NCI-H1694 treated with DMSO at 0.1 percent for 48 hours (cell line): Measurements from ENCODE around the gene ZBTB7B.

Source experiments
- DNase-seq: peaks from one replicate; lab custom pipeline; 2025; lab: John Stamatoyannopoulos, UW

Gene ZBTB7B

DNA sequence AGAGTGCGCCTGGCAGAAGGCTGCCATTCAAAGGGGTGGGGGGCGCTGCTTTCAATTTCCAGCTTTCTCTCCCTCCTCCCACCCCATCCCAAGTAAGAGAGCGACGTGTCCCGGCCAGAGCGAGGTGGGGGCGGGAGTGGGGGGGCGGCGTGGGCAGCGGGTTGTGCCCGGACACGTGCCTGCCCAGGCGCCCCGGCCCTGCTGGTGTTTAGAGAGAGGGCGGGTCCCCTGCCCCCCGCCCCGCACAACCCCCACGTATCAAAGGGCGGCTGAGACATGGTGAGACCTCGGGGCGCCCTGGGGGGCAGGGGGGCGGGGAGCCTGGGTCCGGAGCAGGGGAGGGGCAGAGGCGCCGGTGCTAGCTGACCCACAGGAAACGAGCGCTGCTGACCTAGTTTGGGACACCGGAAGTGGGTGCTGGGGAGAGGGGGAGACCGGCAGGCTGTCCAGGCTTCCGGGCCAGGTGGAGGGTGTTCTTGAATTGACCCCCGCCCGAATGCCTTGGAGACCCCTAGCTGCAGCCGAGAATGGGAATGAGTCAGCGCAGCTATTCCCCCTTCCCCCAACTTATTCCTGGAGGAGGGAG is 1.3 kb downstream of the ZBTB7B start:
- DNase-seq = no peak

DNA sequence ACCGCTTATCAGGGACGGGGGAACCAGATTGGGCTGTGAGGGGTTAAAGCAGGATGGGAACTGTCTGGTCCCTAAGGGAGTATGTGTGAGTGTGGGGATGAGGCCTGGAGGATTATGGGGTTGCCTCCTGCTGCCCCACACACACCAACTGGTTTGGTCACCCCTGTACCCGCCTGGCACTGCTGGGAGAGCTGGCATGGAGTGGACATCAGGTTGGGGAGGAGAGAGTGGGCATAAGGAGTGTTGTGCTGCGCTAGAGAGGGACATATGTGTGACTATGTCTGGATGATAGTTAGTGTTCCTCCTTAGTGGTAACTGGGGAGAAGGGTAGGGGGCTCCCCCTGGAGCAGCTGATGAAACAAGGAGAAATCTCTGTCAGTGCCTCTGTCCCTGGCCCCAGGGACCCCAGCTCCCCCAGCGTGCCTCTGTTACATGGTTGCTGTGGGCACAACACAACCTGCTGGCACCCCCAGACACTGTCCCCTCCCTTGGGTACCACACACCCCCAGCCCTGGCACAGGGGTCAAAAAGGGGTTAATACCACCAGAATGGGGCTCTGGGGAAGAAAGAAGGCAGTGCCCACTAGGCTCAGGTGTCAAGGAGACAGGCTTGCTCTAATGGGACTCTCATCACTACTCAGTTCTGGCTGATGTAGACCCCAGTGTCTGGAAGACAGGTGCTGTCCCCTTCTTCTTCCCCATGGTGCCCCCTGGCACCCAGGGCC is 1.9 kb downstream of the ZBTB7B start:
- no peak for DNase-seq

DNA sequence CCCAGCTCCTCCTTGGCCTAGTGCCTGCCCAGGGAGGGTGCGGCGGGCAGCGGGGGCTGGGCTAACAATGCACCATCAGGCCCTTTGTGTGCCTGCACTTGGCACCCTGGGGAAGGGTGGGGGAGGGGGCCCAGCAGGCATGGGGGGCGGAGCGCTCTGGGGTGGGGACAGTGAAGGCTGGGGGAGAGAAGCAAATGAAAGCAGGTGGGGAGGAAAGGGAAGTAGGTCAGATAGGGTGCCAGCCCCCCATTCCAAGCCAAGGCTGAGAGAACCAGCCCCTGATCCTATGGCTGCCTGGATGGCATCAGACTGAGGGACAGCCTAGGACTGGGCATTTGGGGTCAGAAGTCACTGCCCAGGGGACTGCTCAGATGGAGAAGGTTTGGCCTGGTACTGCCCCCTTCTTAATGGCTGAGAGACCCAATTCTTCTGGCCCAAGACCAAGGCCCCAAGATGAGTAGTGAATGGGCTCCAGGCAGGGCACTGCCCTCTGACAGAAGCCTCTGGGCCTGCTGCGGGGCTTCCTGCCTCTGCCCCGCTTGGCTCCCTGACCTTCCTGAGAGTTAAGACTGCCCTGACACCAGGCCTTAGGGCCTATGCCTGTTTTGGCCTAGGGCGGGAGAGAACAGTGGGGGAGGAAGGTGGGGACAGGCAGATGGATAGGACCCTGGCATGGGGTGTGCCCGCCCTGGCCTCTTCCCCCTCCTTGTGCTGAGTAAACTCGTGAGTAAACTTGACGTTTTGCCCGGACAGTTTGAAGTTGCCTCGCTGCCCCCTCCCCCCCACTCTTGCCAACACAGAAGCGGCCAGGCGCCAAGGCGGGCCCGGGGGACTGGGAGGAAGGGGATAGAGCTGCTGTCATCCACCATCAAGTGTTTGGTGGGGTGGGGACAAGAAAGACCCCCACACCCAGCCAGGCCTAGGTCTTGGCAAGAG is 2.7 kb downstream of the ZBTB7B start:
- no peak for DNase-seq

DNA sequence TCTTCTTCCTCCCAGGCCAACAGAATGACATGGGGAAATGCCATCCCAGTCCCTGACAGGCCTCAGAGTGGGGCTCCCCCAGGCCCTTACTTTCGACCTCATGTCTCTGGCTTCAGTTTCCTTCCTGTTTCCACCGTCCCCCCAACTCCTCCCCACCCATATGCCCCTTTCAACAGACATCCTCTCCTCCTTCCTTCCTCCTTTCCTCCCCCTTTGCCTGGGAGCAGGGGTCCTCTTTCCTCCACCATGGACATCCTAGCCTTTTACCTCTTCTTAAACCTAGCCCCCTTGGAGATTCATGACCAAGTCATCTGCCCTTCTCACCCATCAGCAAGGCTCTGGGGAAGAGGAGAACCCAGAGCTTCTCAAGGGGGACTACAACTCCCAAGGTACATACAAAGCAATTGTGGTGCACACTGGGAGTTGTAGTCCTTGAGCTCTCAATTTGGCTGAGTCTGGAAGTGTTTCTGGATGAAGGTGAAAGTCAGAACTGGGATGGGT is 4.0 kb downstream of the ZBTB7B start:
- DNase-seq = peak; percentile 48

DNA sequence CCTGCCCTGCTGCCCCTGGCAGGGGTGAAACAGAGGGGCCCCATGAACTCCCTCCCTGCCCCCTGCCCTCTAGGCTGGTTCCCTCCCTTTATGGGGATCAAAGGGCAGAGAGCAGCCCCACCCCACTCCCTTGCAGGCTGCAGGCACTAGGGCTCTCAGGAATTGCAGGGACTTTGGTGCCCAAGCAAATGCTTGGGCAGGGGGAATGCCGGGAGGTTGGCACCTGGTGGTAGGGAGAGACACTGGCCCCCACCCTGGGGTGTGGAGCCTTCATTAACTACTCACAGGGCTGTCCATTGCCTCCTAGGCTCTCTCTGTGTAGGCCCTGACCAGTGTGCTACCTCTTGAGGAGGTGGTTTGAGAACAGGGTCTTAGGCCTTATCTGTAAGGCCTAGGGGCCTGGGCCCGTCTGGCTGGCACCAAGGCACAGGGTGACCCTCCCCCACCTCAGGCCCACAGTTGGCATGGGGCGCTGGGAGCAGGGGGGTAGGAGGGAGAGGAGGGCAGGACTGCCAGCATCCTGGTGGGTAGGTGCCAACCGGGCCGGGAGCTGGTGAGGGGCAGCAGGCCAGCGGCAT is 4.7 kb downstream of the ZBTB7B start:
- no peak for DNase-seq

DNA sequence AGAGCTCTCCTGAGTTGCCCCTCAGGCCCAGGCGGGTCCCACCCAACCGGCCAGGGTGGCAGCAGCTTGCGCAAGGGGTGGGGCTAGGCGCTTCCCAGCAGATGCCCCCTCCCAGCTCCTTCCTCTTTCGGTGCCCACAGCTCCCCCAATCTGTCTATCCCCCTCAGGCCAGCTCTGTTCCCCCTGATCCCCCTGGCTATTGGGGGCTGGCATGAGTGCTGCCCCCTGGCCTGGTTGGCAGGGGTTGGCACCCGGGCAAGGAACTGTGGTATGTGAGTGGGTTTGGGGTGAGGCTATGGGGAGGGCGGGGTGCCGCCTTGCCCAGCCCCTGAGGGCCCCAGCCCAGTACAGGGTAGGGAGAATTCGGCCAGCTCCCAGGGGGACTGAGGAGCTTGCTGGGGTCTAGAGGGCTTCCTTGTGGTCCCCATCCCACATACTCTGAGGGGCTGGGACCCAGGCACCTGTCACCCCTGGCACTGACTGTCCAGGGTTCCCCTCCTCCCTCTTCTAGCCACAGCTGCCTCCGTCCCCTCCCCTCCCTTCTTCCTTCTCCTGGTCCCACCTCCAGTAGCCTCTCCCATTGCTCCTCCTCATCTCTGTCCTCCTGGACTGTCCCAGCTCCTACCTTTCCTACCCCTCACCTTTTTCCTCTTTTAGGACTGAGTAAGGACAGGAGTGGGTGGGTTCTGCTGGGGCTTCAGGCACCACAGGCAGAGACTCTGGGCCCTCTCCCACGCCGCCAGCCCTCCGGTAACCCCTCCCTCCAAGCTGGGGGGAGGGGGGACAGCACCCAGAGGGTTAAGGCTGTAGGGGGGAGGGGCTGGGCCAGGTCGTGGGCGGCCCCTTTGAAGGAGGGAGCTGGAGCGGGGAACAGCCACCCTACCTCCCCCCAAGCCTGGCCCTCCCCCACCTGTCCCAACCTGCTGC is 5.7 kb downstream of the ZBTB7B start:
- no peak for DNase-seq

DNA sequence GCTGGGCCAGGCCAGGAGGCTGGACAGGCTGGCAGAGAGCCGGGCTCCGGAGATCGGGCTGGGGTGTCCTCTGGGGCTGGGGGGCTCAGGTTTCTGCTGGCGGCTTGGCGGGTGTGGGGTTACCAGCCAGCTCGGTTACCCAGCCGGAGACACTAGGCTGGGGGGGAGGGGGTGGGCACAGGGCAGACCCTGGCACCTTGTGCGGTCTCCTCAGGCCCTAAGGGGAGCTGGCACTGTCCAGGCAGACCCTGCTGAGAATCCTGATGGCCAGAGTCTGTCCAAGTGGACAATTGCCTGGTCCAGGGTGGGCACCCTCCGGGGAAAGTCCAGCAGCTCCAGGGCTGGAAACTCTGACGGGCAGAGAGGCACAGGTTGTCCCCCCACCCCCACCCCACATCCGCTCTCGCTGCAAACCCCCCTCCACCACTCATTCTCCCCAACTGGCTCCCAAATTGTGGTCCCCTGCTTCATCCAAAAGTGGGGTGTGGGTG is 6.7 kb downstream of the ZBTB7B start:
- no peak for DNase-seq

DNA sequence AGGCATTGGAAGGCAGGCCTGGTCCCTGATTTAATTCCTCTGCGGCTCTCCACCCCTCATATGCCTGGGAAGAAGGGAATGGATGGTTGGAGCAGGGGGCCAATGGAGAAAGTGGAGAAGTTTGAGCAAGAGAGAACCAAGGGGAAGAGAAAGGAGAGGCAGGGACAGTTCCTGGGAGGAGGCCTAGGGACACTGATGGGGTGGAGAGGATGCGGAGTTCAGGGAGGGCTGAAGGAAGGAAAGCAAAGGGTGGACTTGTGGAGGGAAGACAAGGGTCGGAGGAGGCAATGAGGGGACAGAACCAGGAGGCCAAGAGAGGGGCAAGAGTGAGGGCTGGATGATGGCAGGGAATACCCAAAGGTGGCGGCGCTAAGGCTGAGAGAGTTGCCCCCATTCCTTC is 7.1 kb downstream of the ZBTB7B start:
- DNase-seq = no peak

DNA sequence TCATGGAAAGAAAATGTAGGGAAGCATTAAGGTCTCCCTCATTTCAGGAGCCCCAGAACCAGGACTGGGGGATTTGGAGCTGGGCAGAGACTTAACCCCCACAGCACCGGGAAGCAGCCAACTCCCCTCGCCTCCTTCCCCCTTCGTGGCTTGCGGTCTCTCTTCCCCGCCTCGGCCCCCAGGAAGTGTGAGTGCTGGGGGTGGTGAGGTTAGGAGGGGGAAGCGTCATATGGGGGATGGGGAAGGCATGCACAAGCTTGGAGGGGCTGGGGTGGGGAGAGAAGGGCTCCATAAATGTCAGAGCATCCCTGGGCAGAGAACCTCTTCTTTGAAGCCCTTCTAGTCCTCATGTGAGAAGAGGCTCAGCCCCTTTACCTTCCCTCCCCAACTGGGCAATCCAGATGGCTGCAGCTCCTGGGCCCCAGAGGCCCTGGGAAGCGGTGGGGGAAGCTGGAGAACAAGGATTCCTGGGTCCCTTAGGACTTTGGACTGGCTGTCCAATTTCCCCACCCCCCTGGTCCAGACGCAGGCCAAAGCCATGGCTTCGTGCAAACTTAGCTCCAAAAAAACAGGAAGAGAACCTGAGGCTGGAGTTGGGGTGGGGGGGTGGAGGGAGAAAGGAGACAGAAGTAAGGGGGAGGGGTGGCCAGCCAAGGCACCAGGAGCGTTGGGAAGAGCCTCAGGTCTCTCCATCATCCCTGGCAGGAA is 7.8 kb downstream of the ZBTB7B start:
- no peak for DNase-seq

DNA sequence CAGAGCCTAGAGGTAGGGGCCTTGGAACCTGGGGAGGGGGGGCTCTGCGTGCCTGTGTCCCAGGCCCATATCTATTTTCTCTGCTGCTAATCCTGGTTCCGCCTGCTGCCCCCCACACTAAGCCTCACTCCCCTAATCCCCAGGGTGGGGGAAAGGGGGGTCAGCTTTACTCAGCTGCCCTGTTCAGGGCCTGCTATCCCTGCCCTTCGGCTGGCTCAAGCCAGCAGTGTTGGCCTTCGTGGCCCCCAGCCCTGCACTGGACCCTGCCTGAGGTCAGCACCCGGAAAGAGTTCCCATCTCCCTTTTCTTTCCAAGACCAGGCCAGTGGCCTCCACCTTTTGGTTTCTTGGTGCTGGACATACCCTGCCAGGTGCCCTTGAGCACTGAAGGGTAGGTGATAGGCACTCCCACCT is 8.4 kb downstream of the ZBTB7B start:
- no peak for DNase-seq

DNA sequence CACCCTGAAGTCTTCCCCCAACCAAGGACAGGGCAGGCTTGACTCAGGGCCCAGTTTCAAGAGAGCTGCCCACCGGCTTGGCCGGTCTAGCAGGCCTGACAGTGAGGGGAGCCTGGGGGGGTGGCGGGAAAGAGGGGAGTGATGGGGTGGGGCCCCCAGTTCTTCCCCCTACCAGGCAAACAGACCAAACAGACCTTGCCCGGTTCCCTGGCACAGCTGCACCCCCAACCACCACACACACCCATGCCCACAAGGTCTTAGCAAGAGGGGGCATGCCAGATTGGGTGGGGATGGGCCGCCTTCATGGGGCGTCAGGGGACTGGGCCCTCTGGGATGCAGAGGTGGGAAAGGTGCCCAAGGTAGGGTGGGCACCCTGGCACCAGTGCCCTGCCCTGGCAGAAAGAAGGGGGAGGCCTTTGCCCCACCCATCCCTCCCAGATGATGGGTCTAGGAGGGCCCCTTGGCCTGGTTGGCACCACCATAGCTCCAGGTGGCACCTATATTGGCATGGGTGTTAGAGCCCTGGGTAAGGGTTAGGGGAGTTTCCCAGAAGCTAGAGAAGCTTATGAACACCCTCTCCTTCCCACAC is 8.9 kb downstream of the ZBTB7B start:
- DNase-seq = no peak

DNA sequence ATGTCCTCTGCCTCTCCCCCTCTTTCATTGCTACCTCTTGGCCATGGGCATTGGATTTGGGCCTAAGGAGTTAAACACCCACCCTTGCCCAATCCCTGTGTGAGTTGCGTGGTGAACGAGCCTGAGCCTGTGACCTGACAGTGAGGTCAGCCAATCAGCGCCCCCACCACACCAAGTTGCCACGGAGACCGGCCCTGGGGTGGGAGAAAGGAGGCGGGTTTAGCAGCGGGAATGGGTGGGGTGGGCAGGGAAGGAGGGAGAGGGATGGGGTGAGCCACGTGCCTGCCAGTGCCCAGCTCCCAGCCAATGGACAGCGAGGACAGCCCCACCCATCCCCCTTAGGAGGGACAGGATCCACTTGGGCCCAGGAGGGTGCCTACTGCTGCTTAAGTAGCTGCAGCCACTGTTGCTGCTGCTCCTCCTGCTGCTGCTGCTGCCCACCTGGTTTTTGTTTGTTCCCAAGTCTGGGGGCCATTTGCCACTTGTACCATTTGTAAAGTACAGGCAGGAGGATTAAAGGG is 9.5 kb downstream of the ZBTB7B start:
- no peak for DNase-seq

DNA sequence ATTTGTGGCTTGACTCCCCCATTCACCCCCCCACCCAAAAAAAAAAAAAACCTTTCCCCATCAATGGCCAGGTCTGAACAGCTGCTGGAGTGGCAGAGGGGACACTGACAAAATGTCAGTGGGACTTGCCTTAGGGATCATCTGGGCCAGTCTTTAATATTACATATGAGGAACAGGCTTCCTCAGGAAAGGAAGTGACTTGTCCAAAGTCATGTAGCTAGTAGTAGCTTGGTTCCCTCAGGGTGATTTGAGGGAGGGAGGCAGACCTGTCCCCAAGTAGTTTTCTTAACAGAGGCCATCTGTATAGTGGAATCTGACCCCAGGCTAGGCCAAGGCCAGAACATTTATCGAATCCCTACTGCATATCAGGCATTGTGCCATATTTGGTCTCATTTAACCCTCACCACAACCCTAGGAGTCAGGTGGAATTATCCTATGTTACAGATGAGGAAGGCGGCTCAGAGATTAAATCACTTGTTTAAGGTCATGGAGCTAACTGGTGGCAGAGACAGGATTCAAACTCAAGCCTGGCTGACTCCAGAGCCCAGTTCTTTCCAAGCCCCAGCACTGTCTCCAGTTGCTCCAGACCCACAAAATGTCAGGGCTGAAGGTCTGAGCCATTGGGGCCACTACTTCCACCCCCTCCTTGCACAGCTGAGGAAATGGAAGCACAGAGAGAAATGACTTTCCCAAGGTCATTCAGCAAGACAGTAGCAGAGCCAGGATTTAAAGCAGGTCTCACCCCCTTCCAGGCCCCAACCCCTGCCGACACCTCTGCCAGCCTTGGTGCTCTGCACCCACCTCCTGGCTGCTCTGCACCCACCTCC is 10.4 kb downstream of the ZBTB7B start:
- no peak for DNase-seq

DNA sequence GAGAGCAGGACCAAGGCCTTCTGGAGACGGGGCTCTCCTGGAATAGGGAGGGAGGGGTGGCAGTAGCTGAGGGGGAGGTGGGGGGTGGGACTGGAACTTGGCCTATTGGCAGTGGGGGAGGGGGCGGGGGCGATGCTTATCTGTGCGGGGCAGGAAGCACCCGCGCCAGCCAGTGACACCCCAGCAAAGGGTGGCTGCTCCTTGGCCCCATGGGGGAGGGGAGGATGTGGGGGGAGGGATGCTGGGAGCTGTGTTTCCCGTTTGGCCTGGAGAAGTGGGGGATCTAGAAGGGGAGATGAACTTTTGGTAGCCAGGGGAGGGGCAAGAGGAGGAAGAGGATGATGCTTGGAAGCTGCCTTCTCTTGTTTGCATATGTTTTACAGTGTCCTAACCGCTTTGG is 11.0 kb downstream of the ZBTB7B start:
- no peak for DNase-seq

DNA sequence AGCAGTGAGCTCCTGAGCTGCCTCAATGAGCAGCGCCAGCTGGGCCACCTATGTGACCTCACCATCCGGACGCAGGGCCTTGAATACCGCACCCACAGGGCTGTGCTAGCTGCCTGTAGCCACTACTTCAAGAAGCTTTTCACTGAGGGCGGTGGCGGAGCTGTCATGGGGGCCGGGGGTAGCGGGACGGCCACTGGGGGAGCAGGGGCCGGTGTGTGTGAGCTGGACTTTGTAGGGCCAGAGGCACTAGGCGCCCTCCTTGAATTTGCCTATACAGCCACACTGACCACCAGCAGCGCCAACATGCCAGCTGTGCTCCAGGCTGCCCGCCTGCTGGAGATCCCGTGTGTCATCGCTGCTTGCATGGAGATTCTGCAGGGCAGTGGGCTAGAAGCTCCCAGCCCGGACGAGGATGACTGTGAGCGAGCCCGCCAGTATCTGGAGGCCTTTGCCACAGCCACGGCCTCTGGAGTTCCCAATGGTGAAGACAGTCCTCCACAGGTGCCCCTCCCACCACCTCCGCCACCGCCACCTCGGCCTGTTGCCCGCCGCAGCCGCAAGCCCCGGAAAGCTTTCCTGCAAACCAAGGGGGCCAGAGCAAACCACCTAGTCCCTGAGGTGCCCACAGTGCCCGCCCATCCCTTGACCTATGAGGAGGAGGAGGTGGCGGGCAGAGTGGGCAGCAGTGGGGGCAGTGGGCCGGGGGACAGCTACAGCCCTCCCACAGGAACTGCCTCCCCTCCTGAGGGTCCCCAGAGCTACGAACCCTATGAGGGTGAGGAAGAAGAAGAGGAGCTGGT is 12.3 kb downstream of the ZBTB7B start:
- DNase-seq = no peak

DNA sequence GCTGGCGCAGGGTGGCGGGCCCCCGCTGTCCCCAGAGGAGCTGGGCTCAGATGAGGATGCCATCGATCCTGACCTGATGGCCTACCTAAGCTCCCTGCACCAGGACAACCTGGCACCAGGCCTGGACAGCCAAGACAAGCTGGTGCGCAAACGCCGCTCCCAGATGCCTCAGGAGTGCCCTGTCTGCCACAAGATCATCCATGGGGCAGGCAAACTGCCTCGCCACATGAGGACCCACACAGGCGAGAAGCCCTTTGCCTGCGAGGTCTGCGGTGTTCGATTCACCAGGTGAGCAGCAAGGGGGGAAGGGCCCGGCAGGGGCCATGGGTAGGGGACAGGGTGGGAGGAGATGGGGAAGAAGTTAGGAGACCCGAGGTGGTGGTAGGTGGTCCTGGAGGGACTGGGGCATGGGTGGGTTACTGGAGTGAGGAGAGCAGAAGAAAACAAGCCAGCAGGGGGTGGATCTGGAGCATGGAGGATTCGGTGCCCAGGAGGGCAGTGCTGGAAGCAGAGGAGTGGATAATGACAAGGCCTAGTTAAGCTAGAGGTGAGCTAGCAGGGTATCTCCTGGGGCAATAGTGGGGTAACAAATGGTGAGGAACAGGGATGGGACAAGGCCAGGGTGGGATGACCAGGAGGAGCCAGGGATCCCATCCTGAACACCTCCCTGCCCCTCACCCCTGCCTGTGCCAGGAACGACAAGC is 13.1 kb downstream of the ZBTB7B start:
- DNase-seq = no peak

DNA sequence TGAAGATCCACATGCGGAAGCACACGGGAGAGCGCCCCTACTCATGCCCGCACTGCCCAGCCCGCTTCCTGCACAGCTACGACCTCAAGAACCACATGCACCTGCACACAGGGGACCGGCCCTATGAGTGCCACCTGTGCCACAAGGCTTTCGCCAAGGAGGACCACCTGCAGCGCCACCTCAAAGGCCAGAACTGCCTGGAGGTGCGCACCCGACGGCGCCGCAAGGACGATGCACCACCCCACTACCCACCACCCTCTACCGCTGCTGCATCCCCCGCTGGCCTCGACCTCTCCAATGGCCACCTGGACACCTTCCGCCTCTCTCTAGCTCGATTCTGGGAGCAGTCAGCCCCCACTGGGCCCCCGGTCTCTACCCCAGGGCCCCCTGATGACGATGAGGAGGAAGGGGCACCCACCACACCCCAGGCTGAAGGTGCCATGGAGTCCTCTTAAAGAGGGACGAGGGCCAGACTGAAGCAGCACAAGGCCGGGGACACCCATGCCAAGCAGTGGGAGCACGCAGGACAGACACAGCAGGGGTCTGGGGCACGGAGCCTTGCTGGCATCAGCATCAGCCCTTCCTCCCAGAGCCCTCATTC is 13.7 kb downstream of the ZBTB7B start:
- DNase-seq = no peak
